Urinary bladder (tissue), 4 donors: ENCODE measurements around the gene PPP1R9A. TPM values are rescaled to one million over a fixed set of nuclear protein-coding genes. Genes with fewer than 3 reads are reported as not detected.
A peak's percentile ranks its signal among the peaks of the same experiment; 100 is the strongest.

Experiments
- DNase-seq: peaks from one replicate; pipeline ENCODE4 v3.0.0-alpha.2; 2015; ENCODE audit errors: extremely low spot score
- H3K27ac ChIP-seq: one replicate; pipeline ENCODE4 v1.5.1; 2013; ENCODE audit warnings: low read depth, mild to moderate bottlenecking, moderate library complexity
- H3K36me3 ChIP-seq: one replicate; pipeline ENCODE4 v1.6.1; 2013; ENCODE audit warnings: mild to moderate bottlenecking, moderate library complexity; ENCODE audit not compliant: insufficient read depth
- H3K4me1 ChIP-seq: one replicate; pipeline ENCODE4 v1.6.1; 2013; ENCODE audit warnings: mild to moderate bottlenecking, moderate library complexity; ENCODE audit not compliant: insufficient read depth
- H3K4me3 ChIP-seq: one replicate; pipeline ENCODE4 v1.5.1; 2013; ENCODE audit warnings: low read depth, low read length
- WGBS: extraction: QIAGEN DNeasy Blood & Tissue Kit; methylation state at CpG from one replicate; pipeline ENCODE4 v1.1.7; 2013; 5-methylcytosine and 5-hydroxymethylcytosine counted together
- polyA plus RNA-seq: library from polyadenylated mRNA; stranded (reverse); fragments of 200-250 nt; gene quantifications from one replicate; pipeline ENCODE4 v1.2.3, GENCODE V29; 2013
- total RNA-seq: library from RNA; depleted of rRNA; stranded (reverse); fragments of >200 nt; gene quantifications from one replicate; pipeline ENCODE4 v1.2.3, GENCODE V29; 2014
- donor health status: healthy with polysubstance abuse.
- donor health status: healthy.

Gene PPP1R9A
- total and polyA plus RNA-seq, 2 donors = 3.5 to 28.6 TPM

GRCh38 chr7:95246831-95247370 is 339.5 kb downstream of the PPP1R9A start:
- peak; percentile 14 for DNase-seq
- Histone ChIP-seq H3K4me3 (no peak overlapping the region), H3K36me3 (no peaks in the 10 kb centered on the region)

DNA sequence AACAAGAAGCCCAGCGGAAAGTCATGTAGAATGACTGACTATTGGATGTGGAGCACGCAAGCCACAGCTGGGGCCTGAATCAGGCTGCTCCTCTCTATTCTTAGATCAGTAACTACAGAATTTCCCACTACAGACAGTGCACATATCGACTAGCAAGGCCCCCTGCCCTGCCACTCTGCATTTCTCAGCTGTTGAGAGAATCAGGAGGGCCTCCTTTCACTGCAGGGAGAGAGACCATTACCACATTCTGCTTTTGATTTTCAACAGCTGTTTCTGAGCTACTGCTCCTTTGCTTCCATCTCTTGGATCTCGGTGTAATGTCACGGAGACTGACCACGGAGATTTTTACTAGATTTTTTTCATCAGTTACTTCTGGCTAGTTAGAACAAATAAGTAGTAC is 343.2 kb downstream of the PPP1R9A start:
- H3K27ac ChIP-seq = no peak overlapping the region
- H3K4me1 ChIP-seq = no peaks in the 10 kb centered on the region
- DNase-seq = no peak
- no peak overlapping the region for H3K4me3 ChIP-seq
- WGBS = 61% methylated on average over 6 of the region's 6 CpGs
- H3K36me3 ChIP-seq = no peaks in the 10 kb centered on the region

More at GRCh38 chr7:95246831-95247370, 339.5 kb downstream of the PPP1R9A start:
- Histone ChIP-seq H3K4me1 (no peaks in the 10 kb centered on the region), H3K27ac (no peak overlapping the region)
- 9% methylated on average over 5 of the region's 5 CpGs for WGBS

GRCh38 chr7:95251966-95252365 is 344.6 kb downstream of the PPP1R9A start:
- Histone ChIP-seq H3K4me1 (no peaks in the 10 kb centered on the region), H3K36me3 (no peaks in the 10 kb centered on the region)
- 95% methylated on average over 1 of the region's 1 CpG for WGBS

GRCh38 chr7:95253986-95254385 is 346.6 kb downstream of the PPP1R9A start:
- no peaks in the 10 kb centered on the region for H3K36me3 ChIP-seq
- H3K4me3 ChIP-seq = no peak overlapping the region
- H3K4me1 ChIP-seq = no peaks in the 10 kb centered on the region
- H3K27ac ChIP-seq = no peak overlapping the region
- WGBS = 96% methylated on average over 1 of the region's 1 CpG
- no peak for DNase-seq

More at GRCh38 chr7:95251966-95252365, 344.6 kb downstream of the PPP1R9A start:
- H3K4me3 ChIP-seq = no peak overlapping the region
- no peak for DNase-seq
- no peak overlapping the region for H3K27ac ChIP-seq

DNA sequence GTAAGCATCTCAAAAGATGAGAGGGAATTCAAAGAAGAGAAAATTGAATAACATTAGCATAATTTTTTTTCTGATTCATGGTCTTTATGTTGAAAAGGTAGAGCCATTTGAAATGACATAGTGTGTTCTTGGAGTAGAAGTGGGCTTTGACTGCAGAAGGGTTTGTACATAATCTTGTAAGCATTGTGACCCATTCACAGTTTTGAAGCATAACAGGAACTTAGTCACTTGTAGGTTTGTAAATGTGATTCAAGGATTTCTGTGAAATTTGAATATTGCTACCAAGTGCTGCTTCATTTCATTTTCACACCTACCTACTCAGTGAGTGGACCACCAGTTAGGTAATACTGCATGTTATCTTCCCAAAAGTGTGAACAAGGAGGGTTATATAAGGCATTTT is 348.3 kb downstream of the PPP1R9A start:
- H3K27ac ChIP-seq = no peak overlapping the region
- no peaks in the 10 kb centered on the region for H3K36me3 ChIP-seq
- no peak overlapping the region for H3K4me3 ChIP-seq
- H3K4me1 ChIP-seq = no peaks in the 10 kb centered on the region
- no peak for DNase-seq

- Histone ChIP-seq H3K36me3 (no peaks in the 10 kb centered on the region), H3K4me3 (no peak overlapping the region), H3K4me1 (no peaks in the 10 kb centered on the region), H3K27ac (no peak overlapping the region)
- DNase-seq = no peak
Measured at GRCh38 chr7:95261895-95262415, 354.6 kb downstream of the PPP1R9A start.

DNA sequence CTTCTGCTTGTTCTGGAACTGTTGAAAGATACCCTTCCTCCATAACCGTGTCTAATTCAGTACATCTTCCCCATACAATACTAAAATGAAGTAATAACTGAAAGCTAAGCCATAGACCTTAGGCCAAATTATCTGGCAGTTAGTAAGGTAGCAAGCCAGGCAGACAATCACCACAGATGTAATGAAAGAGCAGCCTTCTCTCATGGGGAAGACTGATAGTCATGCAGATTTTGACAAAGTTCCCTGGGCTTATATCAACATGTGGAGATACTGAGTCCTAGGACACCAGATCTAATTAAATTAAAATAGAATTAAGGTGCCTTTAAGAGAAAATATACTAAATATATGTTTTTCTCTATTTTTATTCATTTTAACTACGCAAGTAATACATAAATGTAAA is 355.5 kb downstream of the PPP1R9A start:
- Histone ChIP-seq H3K36me3 (no peaks in the 10 kb centered on the region), H3K4me1 (no peaks in the 10 kb centered on the region), H3K27ac (no peak overlapping the region), H3K4me3 (no peak overlapping the region)
- 95% methylated on average over 2 of the region's 2 CpGs for WGBS
- no peak for DNase-seq

DNA sequence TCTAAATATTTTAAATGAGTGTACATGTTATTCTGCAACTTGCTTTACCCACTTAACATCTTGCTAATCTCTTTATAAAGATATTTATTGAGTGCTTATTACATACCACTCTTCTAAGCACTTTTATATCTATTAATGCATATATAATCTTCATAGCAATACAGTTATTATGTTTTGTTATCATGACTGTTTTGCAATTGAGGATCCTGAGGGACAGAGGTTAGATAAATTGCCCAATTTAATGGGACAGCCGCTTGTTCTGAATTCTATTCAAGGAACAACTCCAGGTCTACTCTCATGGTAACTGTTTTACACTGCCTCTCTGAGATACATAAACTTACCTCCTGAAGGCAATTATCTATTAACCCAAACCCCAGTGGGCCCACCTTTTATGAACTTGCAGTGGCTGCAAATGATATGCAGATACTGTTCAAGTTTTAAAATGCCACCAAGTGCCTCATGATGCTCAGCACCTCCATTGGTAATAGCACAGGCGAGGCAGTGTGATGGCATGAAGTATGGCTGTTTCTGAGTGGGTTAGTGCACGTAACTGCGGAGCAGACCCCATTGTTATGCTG is 356.5 kb downstream of the PPP1R9A start:
- no peaks in the 10 kb centered on the region for H3K36me3 ChIP-seq
- 88% methylated on average over 4 of the region's 4 CpGs for WGBS
- DNase-seq = no peak
- no peak overlapping the region for H3K27ac ChIP-seq
- H3K4me3 ChIP-seq = no peak overlapping the region
- H3K4me1 ChIP-seq = no peaks in the 10 kb centered on the region

DNA sequence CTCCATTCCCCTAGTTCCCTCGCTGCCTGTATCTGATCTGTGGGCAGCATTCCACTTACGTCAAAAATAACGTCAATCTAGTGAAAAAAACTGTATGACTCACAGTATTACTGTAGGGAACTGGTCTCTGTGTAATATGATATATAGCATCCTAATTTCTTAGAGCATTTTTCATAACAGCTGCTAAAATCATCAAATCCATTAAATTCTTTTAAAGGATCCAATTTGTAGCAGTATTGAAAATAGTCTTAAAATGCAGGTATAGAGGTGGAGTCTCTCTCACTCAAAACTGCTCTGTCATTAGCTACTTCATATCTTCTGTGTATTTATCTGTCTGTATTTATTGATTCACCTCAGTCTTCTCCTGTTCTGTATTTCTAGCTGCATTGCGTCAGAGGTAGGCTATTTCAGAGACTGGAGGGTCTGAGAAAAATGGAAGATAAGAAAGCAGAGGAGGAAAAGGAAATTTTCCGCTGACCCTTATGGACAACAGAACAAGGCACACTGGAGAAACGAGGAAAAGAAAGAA is 357.0 kb downstream of the PPP1R9A start:
- WGBS = 79% methylated on average over 6 of the region's 6 CpGs
- Histone ChIP-seq H3K36me3 (no peaks in the 10 kb centered on the region), H3K27ac (no peak overlapping the region), H3K4me3 (no peak overlapping the region), H3K4me1 (no peaks in the 10 kb centered on the region)
- no peak for DNase-seq

- H3K4me3 ChIP-seq = no peak overlapping the region
- no peak overlapping the region for H3K27ac ChIP-seq
- no peaks in the 10 kb centered on the region for H3K4me1 ChIP-seq
- 97% methylated on average over 2 of the region's 2 CpGs for WGBS
- DNase-seq = no peak
- H3K36me3 ChIP-seq = peaks cover 1% of the 10 kb centered on the region
Measured at GRCh38 chr7:95265634-95266033, 358.2 kb downstream of the PPP1R9A start.

DNA sequence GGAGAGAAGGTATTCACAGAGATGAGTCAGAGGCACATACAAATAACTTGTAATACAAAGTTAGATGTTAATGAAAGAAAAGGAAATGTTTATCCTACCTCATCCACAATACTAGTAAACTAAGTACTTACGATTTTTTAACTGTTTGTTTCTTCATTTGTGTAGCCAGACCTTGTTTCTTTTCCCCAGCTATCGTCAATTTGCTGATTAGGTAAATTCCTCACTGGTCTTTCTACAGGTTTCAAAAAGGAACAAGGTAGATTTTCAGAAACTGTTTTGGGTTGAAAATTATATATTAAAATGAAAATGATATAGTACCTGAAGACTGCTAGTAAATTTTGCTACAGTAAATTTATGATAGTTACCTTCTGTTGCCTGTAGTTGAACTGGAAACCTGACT is 360.4 kb downstream of the PPP1R9A start:
- DNase-seq = no peak
- Histone ChIP-seq H3K4me3 (no peak overlapping the region), H3K4me1 (no peaks in the 10 kb centered on the region), H3K27ac (no peak overlapping the region), H3K36me3 (peaks cover 1% of the 10 kb centered on the region)
- WGBS = 81% methylated on average over 2 of the region's 2 CpGs

DNA sequence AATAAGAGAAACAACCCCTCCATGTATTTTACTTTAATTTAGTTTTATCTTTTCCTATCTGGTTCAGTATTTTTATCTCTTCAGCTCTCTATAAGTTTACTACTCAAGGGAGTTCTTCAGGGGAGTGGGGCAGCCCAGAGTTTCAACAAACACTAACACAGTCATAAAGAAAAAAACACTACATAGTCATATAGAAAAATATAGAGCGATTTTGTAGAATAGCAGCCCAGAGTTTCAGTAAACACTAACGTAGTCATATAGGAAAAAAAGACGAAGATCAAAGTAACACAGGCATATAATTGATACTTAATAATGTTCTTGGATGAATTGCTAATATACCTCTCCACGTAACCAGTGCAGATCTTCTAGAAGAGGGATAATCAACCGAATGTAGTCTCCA is 362.2 kb downstream of the PPP1R9A start:
- Histone ChIP-seq H3K36me3 (peaks cover 1% of the 10 kb centered on the region), H3K4me1 (no peaks in the 10 kb centered on the region), H3K27ac (no peak overlapping the region), H3K4me3 (no peak overlapping the region)
- DNase-seq = no peak
- 93% methylated on average over 5 of the region's 5 CpGs for WGBS

GRCh38 chr7:95276114-95276513 is 368.7 kb downstream of the PPP1R9A start:
- no peak overlapping the region for H3K27ac ChIP-seq
- no peak for DNase-seq
- H3K4me3 ChIP-seq = no peak overlapping the region
- H3K36me3 ChIP-seq = no peaks in the 10 kb centered on the region
- WGBS = 87% methylated on average over 2 of the region's 2 CpGs
- H3K4me1 ChIP-seq = no peaks in the 10 kb centered on the region

- Histone ChIP-seq H3K36me3 (peaks cover 1% of the 10 kb centered on the region), H3K27ac (no peak overlapping the region), H3K4me3 (no peak overlapping the region), H3K4me1 (no peaks in the 10 kb centered on the region)
- 74% methylated on average over 2 of the region's 2 CpGs for WGBS
- no peak for DNase-seq
Measured at GRCh38 chr7:95279417-95279816, 372.0 kb downstream of the PPP1R9A start.
